ENCODE results near the gene JAZF1.

DNA sequence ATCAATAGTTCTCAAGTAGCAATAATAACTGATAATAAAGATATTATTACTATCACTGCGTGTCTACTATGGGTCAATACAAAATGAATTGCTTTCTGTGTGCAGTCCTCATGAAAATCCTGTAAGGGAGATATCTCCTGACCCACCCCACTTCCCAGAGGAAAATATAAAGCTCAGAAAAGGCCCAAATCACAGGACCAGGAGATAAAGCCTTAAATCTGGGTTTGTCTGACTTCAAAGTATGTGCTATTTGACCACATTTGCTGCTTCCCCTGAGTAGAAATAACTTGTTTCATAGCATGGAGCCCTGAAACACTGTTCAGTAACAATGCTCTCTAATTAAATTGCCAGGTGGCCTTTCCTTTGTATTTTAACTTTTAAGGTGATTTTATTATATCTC, 174.1 kb downstream of the JAZF1 start:
- TF ChIP-seq, protein P1, sequence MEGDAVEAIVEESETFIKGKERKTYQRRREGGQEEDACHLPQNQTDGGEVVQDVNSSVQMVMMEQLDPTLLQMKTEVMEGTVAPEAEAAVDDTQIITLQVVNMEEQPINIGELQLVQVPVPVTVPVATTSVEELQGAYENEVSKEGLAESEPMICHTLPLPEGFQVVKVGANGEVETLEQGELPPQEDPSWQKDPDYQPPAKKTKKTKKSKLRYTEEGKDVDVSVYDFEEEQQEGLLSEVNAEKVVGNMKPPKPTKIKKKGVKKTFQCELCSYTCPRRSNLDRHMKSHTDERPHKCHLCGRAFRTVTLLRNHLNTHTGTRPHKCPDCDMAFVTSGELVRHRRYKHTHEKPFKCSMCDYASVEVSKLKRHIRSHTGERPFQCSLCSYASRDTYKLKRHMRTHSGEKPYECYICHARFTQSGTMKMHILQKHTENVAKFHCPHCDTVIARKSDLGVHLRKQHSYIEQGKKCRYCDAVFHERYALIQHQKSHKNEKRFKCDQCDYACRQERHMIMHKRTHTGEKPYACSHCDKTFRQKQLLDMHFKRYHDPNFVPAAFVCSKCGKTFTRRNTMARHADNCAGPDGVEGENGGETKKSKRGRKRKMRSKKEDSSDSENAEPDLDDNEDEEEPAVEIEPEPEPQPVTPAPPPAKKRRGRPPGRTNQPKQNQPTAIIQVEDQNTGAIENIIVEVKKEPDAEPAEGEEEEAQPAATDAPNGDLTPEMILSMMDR (conservative IDR thresholded peaks at IDR 0.05), result no peak
- TF ChIP-seq EZH2 (IDR thresholded peaks at IDR 0.05; ENCODE audit: low read depth), result no peak

Measured in PC-9 (cell line).